Stomach (tissue), 4 donors: ENCODE measurements around the gene PUS7L.

Source experiments
- EP300 ChIP-seq: sonication (generic); formaldehyde crosslinking; IDR thresholded peaks from one replicate; pipeline ENCODE4 v1.6.1; 2017; ENCODE audit warnings: antibody characterized with exemption
- POLR2A ChIP-seq, 4 donors: fragments of 450-650 bp; IDR thresholded peaks; one replicate each; pipeline ENCODE4 v1.6.1; 2016; ENCODE audit warnings: antibody characterized with exemption in 4 of 4, control low read depth in 2 of 4, mild to moderate bottlenecking in 1 of 4, moderate library complexity in 1 of 4
- POLR2AphosphoS5 ChIP-seq, 3 donors: sonication (generic); formaldehyde crosslinking; IDR thresholded peaks; one replicate each; pipeline ENCODE4 v1.6.1; 2016; ENCODE audit warnings: antibody characterized with exemption in 3 of 3
- TF ChIP-seq, protein P1 (sequence below), 7 experiments: fragments of 450-650 bp in 4 of 7; fragments of 200-600 bp in 3 of 7; sonication (generic) in 3 of 7; IDR thresholded peaks; one replicate each; pipeline ENCODE4 v1.5.1; 2016 to 2019; ENCODE audit warnings: antibody characterized with exemption in 7 of 7, control low read depth in 2 of 7, mild to moderate bottlenecking in 1 of 7

DNA sequence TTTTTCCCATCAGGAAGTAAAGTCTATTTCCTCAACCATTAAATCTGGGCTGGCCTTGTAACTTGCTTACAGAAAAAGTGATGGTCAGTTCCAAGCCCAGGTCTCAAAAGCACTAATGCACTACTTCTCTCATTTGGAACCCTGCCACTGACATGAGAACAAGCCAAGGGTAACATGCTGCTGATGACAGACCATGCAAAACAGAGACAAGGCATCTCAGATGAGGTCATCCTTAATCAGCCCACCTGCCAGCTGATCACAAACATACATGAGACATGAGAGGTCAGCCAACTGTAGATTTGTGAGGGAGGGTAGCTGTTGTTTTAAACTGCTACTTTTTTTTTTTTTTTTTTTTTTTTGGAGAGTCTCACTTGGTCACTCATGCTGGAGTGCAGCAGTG is 31.4 kb upstream of the PUS7L start:
- TF ChIP-seq, protein P1, sequence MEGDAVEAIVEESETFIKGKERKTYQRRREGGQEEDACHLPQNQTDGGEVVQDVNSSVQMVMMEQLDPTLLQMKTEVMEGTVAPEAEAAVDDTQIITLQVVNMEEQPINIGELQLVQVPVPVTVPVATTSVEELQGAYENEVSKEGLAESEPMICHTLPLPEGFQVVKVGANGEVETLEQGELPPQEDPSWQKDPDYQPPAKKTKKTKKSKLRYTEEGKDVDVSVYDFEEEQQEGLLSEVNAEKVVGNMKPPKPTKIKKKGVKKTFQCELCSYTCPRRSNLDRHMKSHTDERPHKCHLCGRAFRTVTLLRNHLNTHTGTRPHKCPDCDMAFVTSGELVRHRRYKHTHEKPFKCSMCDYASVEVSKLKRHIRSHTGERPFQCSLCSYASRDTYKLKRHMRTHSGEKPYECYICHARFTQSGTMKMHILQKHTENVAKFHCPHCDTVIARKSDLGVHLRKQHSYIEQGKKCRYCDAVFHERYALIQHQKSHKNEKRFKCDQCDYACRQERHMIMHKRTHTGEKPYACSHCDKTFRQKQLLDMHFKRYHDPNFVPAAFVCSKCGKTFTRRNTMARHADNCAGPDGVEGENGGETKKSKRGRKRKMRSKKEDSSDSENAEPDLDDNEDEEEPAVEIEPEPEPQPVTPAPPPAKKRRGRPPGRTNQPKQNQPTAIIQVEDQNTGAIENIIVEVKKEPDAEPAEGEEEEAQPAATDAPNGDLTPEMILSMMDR (IDR thresholded peaks at IDR 0.05): no peak
- TF ChIP-seq POLR2A (IDR thresholded peaks at IDR 0.05) (no peak), EP300 (no peak), POLR2AphosphoS5 (IDR thresholded peaks at IDR 0.05) (no peak)
